Hematopoietic multipotent progenitor cell treated with erythropoietin and hydrocortisone succinate and interleukin-3 and kit ligand, for 15 days (in vitro differentiated cells): ENCODE data around the gene OR12D2.
"Not testable (repeated sequence)": the region's sequence is repeated elsewhere in the genome, so short reads cannot be mapped to it uniquely, and the experiment has no call there.

ENCODE experiments used
- DNase-seq: peaks from one replicate; pipeline ENCODE4 v3.0.0-alpha.2; 2015; ENCODE audit warnings: low spot score

The OR12D2 gene

GRCh38 chr6:29395331-29395730 lies at the start of gene OR12D2:
TSS of gene OR12D2 (plus strand) at chr6:29395631. CDS start at chr6:29396700, 1,069 bp downstream.
- DNase-seq: no peak

- DNase-seq: not testable (repeated sequence)
Measured at GRCh38 chr6:29349348-29349747, 46.1 kb upstream of the OR12D2 start.

GRCh38 chr6:29354980-29355379 lies 40.5 kb upstream of the OR12D2 start:
- DNase-seq: no peak

GRCh38 chr6:29355603-29356002 lies 39.8 kb upstream of the OR12D2 start:
- DNase-seq: no peak

GRCh38 chr6:29368765-29369164 lies 26.7 kb upstream of the OR12D2 start, which contains the start of gene OR5V1:
TSS of gene OR5V1 (minus strand) at chr6:29368865. CDS start at chr6:29356195, 12,670 bp downstream.
- no peak for DNase-seq

- no peak for DNase-seq
Measured at GRCh38 chr6:29375191-29375590, 20.2 kb upstream of the OR12D2 start, which contains the start of gene OR12D3. TSS of gene OR12D3 (minus strand) at chr6:29375291. CDS start at chr6:29375287, 4 bp downstream.

GRCh38 chr6:29376003-29376402 lies 19.4 kb upstream of the OR12D2 start:
- no peak for DNase-seq

GRCh38 chr6:29388533-29388932 lies 6.9 kb upstream of the OR12D2 start:
- no peak for DNase-seq

- DNase-seq: no peak
Measured at GRCh38 chr6:29399525-29399924, 4.1 kb downstream of the OR12D2 start.

- no peak for DNase-seq
Measured at GRCh38 chr6:29403801-29404200, 8.4 kb downstream of the OR12D2 start.

- no peak for DNase-seq
Measured at GRCh38 chr6:29414588-29414987, 19.2 kb downstream of the OR12D2 start, which contains the start of gene OR12D1. TSS of gene OR12D1 (plus strand) at chr6:29414928.

- DNase-seq: no peak
Measured at GRCh38 chr6:29419516-29419915, 24.1 kb downstream of the OR12D2 start.

- DNase-seq: no peak
Measured at GRCh38 chr6:29424168-29424567, 28.7 kb downstream of the OR12D2 start.

- DNase-seq: no peak
Measured at GRCh38 chr6:29424575-29424974, 29.1 kb downstream of the OR12D2 start.

GRCh38 chr6:29425075-29425474 lies 29.6 kb downstream of the OR12D2 start:
- no peak for DNase-seq

GRCh38 chr6:29426654-29427053 lies 31.2 kb downstream of the OR12D2 start:
- no peak for DNase-seq

GRCh38 chr6:29436730-29437129 lies 41.3 kb downstream of the OR12D2 start:
- DNase-seq: not testable (repeated sequence)

GRCh38 chr6:29439006-29439405 lies 43.6 kb downstream of the OR12D2 start, which contains the start of gene OR10C1:
TSS of gene OR10C1 (plus strand) at chr6:29439306. CDS start at chr6:29440016, 710 bp downstream.
- DNase-seq: no peak

- no peak for DNase-seq
Measured at GRCh38 chr6:29442719-29443118, 47.3 kb downstream of the OR12D2 start.

- not testable (repeated sequence) for DNase-seq
Measured at GRCh38 chr6:29444031-29444430, 48.6 kb downstream of the OR12D2 start.
